HL-60 (cell line): ENCODE results near the gene CRYBA4.

Experiments used
- DNase-seq, 2 experiments: peaks; one replicate each; pipeline ENCODE4 v3.0.0-alpha.2; 2010 to 2020; ENCODE audit warnings: low read depth in 1 of 2, low spot score in 1 of 2
- H3K27ac ChIP-seq: fragments of 250-450 bp; sonication (Bioruptor Pico); replicated peaks from 2 replicates; pipeline ENCODE4 v1.5.1; 2020; ENCODE audit warnings: mild to moderate bottlenecking, moderate library complexity
- H3K27me3 ChIP-seq: fragments of 250-450 bp; sonication (Bioruptor Pico); 2 replicates; pipeline ENCODE4 v1.5.1; 2021; ENCODE audit warnings: mild to moderate bottlenecking, moderate library complexity; ENCODE audit not compliant: insufficient read depth, poor library complexity, severe bottlenecking
- H3K4me3 ChIP-seq: replicated peaks from 2 replicates; pipeline ENCODE4 v1.5.1; 2011; ENCODE audit warnings: mild to moderate bottlenecking, control low read depth, low read length; ENCODE audit not compliant: insufficient read depth
- CTCF ChIP-seq: IDR thresholded peaks from one replicate; pipeline ENCODE4 v1.5.1; 2011; ENCODE audit warnings: low read length, control low read depth, inconsistent platforms; ENCODE audit not compliant: insufficient read depth
- GABPA ChIP-seq: IDR thresholded peaks from 2 replicates; pipeline ENCODE4 v1.6.1; 2012; ENCODE audit warnings: low read depth
- POLR2AphosphoS5 ChIP-seq: IDR thresholded peaks from 2 replicates; pipeline ENCODE4 v1.6.1; 2012; ENCODE audit warnings: low read depth
- REST ChIP-seq: IDR thresholded peaks from 2 replicates; pipeline ENCODE4 v1.6.1; 2012; ENCODE audit warnings: low read depth; ENCODE audit not compliant: insufficient replicate concordance
- SPI1 ChIP-seq: IDR thresholded peaks from 2 replicates; pipeline ENCODE4 v1.6.1; 2012; ENCODE audit warnings: low read depth, mild to moderate bottlenecking, borderline replicate concordance

Gene CRYBA4

GRCh38 chr22:26679003-26679629, 57.4 kb downstream of the CRYBA4 start:
- H3K4me3 ChIP-seq: no peak overlapping the region
- no peak overlapping the region for H3K27ac ChIP-seq
- no peaks in the 10 kb centered on the region for H3K27me3 ChIP-seq
- DNase-seq: peak in 1 of 2 experiments; percentile 74
- TF ChIP-seq POLR2AphosphoS5 (no peak), REST (no peak), SPI1 (peak; percentile 67), GABPA (no peak), CTCF (peak; percentile 97)
